Hepatic stellate cell (primary cell): ENCODE measurements around the gene GREM2.

ENCODE experiments used
- DNase-seq: peaks from one replicate; pipeline ENCODE4 v3.0.0; 2011; ENCODE audit warnings: low spot score

GREM2 gene

GRCh38 chr1:240499012-240499411 is 112.9 kb downstream of the GREM2 start:
- peak; percentile 58 for DNase-seq

GRCh38 chr1:240498335-240498734 is 113.6 kb downstream of the GREM2 start:
- DNase-seq: no peak

GRCh38 chr1:240497908-240498307 is 114.0 kb downstream of the GREM2 start:
- no peak for DNase-seq

GRCh38 chr1:240496941-240497340 is 115.0 kb downstream of the GREM2 start:
- DNase-seq: no peak

- no peak for DNase-seq
Measured at GRCh38 chr1:240496356-240496755, 115.6 kb downstream of the GREM2 start.

- no peak for DNase-seq
Measured at GRCh38 chr1:240495601-240496000, 116.4 kb downstream of the GREM2 start.

GRCh38 chr1:240492832-240493440 is 119.0 kb downstream of the GREM2 start:
- DNase-seq: no peak

GRCh38 chr1:240491796-240492195 is 120.2 kb downstream of the GREM2 start:
- DNase-seq: no peak

GRCh38 chr1:240491156-240491555 is 120.8 kb downstream of the GREM2 start:
- peak; percentile 42 for DNase-seq

GRCh38 chr1:240487493-240487892 is 124.5 kb downstream of the GREM2 start:
- no peak for DNase-seq

GRCh38 chr1:240486611-240487010 is 125.3 kb downstream of the GREM2 start:
- no peak for DNase-seq

- no peak for DNase-seq
Measured at GRCh38 chr1:240484804-240485443, 127.0 kb downstream of the GREM2 start.

GRCh38 chr1:240478536-240478935 is 133.4 kb downstream of the GREM2 start:
- DNase-seq: no peak

GRCh38 chr1:240475832-240476231 is 136.1 kb downstream of the GREM2 start:
- no peak for DNase-seq

GRCh38 chr1:240474133-240474614 is 137.8 kb downstream of the GREM2 start:
- no peak for DNase-seq

- DNase-seq: no peak
Measured at GRCh38 chr1:240468656-240469055, 143.3 kb downstream of the GREM2 start.

GRCh38 chr1:240467895-240468294 is 144.1 kb downstream of the GREM2 start:
- no peak for DNase-seq

GRCh38 chr1:240466509-240466908 is 145.4 kb downstream of the GREM2 start:
- no peak for DNase-seq

GRCh38 chr1:240465531-240465940 is 146.4 kb downstream of the GREM2 start:
- DNase-seq: peak; percentile 12

- peak; percentile 24 for DNase-seq
Measured at GRCh38 chr1:240464099-240464498, 147.9 kb downstream of the GREM2 start.

GRCh38 chr1:240462766-240463395 is 149.1 kb downstream of the GREM2 start:
- DNase-seq: peak; percentile 38

- DNase-seq: no peak
Measured at GRCh38 chr1:240462277-240462676, 149.7 kb downstream of the GREM2 start.

- no peak for DNase-seq
Measured at GRCh38 chr1:240457203-240457602, 154.8 kb downstream of the GREM2 start.
